C4-2B (cell line): ENCODE measurements around the gene C1QTNF1.
"Not testable (repeated sequence)": the region's sequence is repeated elsewhere in the genome, so short reads cannot be mapped to it uniquely, and the experiment has no call there.

Experiments used
- H3K27ac ChIP-seq: fragments of 450-650 bp; 2 replicates; pipeline ENCODE4 v1.5.1; 2017
- CTCF ChIP-seq: fragments of 450-650 bp; conservative IDR thresholded peaks from 2 replicates; pipeline ENCODE4 v1.5.1; 2017; ENCODE audit warnings: mild to moderate bottlenecking
- ZFX ChIP-seq: fragments of 450-650 bp; IDR thresholded peaks from 2 replicates; pipeline ENCODE4 v1.6.1; 2017

C1QTNF1 gene

GRCh38 chr17:79024901-79025737 lies 1.1 kb downstream of the C1QTNF1 start:
- no peak overlapping the region for H3K27ac ChIP-seq
- TF ChIP-seq CTCF (no peak), ZFX (no peak)

GRCh38 chr17:79026376-79027273 lies 2.7 kb downstream of the C1QTNF1 start:
- TF ChIP-seq ZFX (no peak), CTCF (no peak)
- 0 out of 2 replicates have a peak overlapping the region, but pooled peaks have one; percentile 4 for H3K27ac ChIP-seq

GRCh38 chr17:79027274-79027924 lies 3.4 kb downstream of the C1QTNF1 start:
- TF ChIP-seq ZFX (no peak), CTCF (no peak)
- H3K27ac ChIP-seq: 0 out of 2 replicates have a peak overlapping the region, but pooled peaks have one; percentile 4

- TF ChIP-seq CTCF (no peak), ZFX (no peak)
- no peak overlapping the region for H3K27ac ChIP-seq
Measured at GRCh38 chr17:79027925-79028491, 4.0 kb downstream of the C1QTNF1 start.

GRCh38 chr17:79028496-79029326 lies 4.7 kb downstream of the C1QTNF1 start:
- no peak overlapping the region for H3K27ac ChIP-seq
- TF ChIP-seq CTCF: no peak
- TF ChIP-seq ZFX: no peak

GRCh38 chr17:79029327-79030009 lies 5.5 kb downstream of the C1QTNF1 start:
- no peak overlapping the region for H3K27ac ChIP-seq
- TF ChIP-seq ZFX: no peak

- not testable (repeated sequence) for H3K27ac ChIP-seq
Measured at GRCh38 chr17:79030636-79031035, 6.7 kb downstream of the C1QTNF1 start.
